ENCODE results near the gene BRSK1.
"Not testable (repeated sequence)": the region's sequence is repeated elsewhere in the genome, so short reads cannot be mapped to it uniquely, and the experiment has no call there.

BRSK1 gene

GRCh38 chr19:55329791-55330190 is 46.0 kb downstream of the BRSK1 start:
- not testable (repeated sequence) for DNase-seq (ENCODE audit: low spot score)

GRCh38 chr19:55333870-55334269 is 50.1 kb downstream of the BRSK1 start:
- peak; percentile 98 for DNase-seq (ENCODE audit: low spot score)

GRCh38 chr19:55336101-55336500 is 52.3 kb downstream of the BRSK1 start:
- DNase-seq (ENCODE audit: low spot score), result no peak

GRCh38 chr19:55339105-55339888 is 55.5 kb downstream of the BRSK1 start, which contains the start of gene KMT5C:
Gene KMT5C, plus strand, starts transcription at chr19:55339876. Its CDS starts 2,061 bp downstream, at chr19:55341937.
- peak; percentile 100 for DNase-seq (ENCODE audit: low spot score)

- no peak for DNase-seq (ENCODE audit: low spot score)
These were observed 56.3 kb downstream of the BRSK1 start for GRCh38 chr19:55339889-55340783.

- DNase-seq (ENCODE audit: low spot score), result no peak
These were observed 57.0 kb downstream of the BRSK1 start for GRCh38 chr19:55340784-55341147.

- DNase-seq (ENCODE audit: low spot score), result peak; percentile 77
These were observed 57.4 kb downstream of the BRSK1 start for GRCh38 chr19:55341171-55341588.

GRCh38 chr19:55341595-55342531 is 58.1 kb downstream of the BRSK1 start:
- DNase-seq (ENCODE audit: low spot score), result no peak

- DNase-seq (ENCODE audit: low spot score), result no peak
These were observed 60.6 kb downstream of the BRSK1 start for GRCh38 chr19:55344444-55344843.

- no peak for DNase-seq (ENCODE audit: low spot score)
These were observed 61.5 kb downstream of the BRSK1 start for GRCh38 chr19:55345101-55345817.

GRCh38 chr19:55345818-55346724 is 62.3 kb downstream of the BRSK1 start:
- DNase-seq (ENCODE audit: low spot score), result peak; percentile 82

GRCh38 chr19:55346725-55347441 is 63.1 kb downstream of the BRSK1 start:
- DNase-seq (ENCODE audit: low spot score), result no peak

GRCh38 chr19:55347442-55348009 is 63.7 kb downstream of the BRSK1 start:
- DNase-seq (ENCODE audit: low spot score), result no peak

GRCh38 chr19:55348317-55349034 is 64.7 kb downstream of the BRSK1 start:
- DNase-seq (ENCODE audit: low spot score), result no peak

- no peak for DNase-seq (ENCODE audit: low spot score)
These were observed 67.0 kb downstream of the BRSK1 start for GRCh38 chr19:55350620-55351315.

GRCh38 chr19:55352040-55352439 is 68.2 kb downstream of the BRSK1 start:
- peak; percentile 90 for DNase-seq (ENCODE audit: low spot score)

- DNase-seq (ENCODE audit: low spot score), result peak; percentile 64
These were observed 68.8 kb downstream of the BRSK1 start for GRCh38 chr19:55352549-55353145.
